GM10266 (cell line): ENCODE measurements around the gene ALDH3B1.
A peak's percentile ranks its signal among the peaks of the same experiment; 100 is the strongest.

Source experiments
- DNase-seq: peaks from one replicate; pipeline ENCODE4 v3.0.0; 2012; ENCODE audit errors: extremely low spot score
- CTCF ChIP-seq: IDR thresholded peaks from 2 replicates; pipeline ENCODE4 v1.5.1; 2012; ENCODE audit warnings: mild to moderate bottlenecking, low read depth; ENCODE audit not compliant: control insufficient read depth, insufficient read depth; ENCODE audit errors: missing control alignments

The ALDH3B1 gene

GRCh38 chr11:68077617-68078582 lies 67.8 kb downstream of the ALDH3B1 start:
- DNase-seq = peak; percentile 26
- no peak for TF ChIP-seq CTCF
